ENCODE results near the gene HOXD11. TPM values are rescaled to one million over a fixed set of nuclear protein-coding genes. Genes with fewer than 3 reads are reported as not detected.
A peak's percentile ranks its signal among the peaks of the same experiment; 100 is the strongest.

HOXD11 gene
- total RNA-seq, 3 donors from 2014 or later, result 0.66 TPM; not detected in 2

GRCh38 chr2:176156301-176156806 is 49.3 kb downstream of the HOXD11 start:
- Histone ChIP-seq H3K36me3 (no peaks in the 10 kb centered on the region), H3K27ac (no peak overlapping the region), H3K4me3 (no peak overlapping the region), H3K9me3 (no peaks in the 10 kb centered on the region), H3K27me3 (peaks cover 4 to 83% of the 10 kb centered on the region in 2 donors), H3K4me1 (no peaks in the 10 kb centered on the region)
- intact Hi-C loops (cut with DNase I; ENCODE audit: low total_unique reads), result loop anchor here (10.0 kb wide), 1 partner anchor 388 kb away; no protein-coding TSS in a partner anchor
- no peak for DNase-seq (ENCODE audit: low spot score in 2 of 2)
- TF ChIP-seq POLR2AphosphoS5 (IDR thresholded peaks at IDR 0.05), result no peak
- TF ChIP-seq CTCF (IDR thresholded peaks at IDR 0.05), result no peak
- TF ChIP-seq POLR2A (IDR thresholded peaks at IDR 0.05), result no peak

- Histone ChIP-seq H3K4me1 (no peaks in the 10 kb centered on the region), H3K4me3 (peak within 1 kb of the TSS in 2 of 3 donors; percentile 41 to 47)
- intact Hi-C loops (cut with DNase I; ENCODE audit: low total_unique reads), result loop anchor here (10.0 kb wide), 1 partner anchor 388 kb away; no protein-coding TSS in a partner anchor
Measured at GRCh38 chr2:176156807-176157498, 49.9 kb downstream of the HOXD11 start, which contains the start of gene HOXD3. Gene HOXD3, plus strand, starts transcription at chr2:176157307. Its CDS starts 11,808 bp downstream, at chr2:176169115.

GRCh38 chr2:176157499-176158185 is 50.6 kb downstream of the HOXD11 start:
- Histone ChIP-seq H3K4me3 (peak overlapping the region in 2 of 3 donors; percentile 41 to 47), H3K9me3 (no peaks in the 10 kb centered on the region), H3K27me3 (peaks cover 0 to 82% of the 10 kb centered on the region in 2 donors), H3K4me1 (no peaks in the 10 kb centered on the region), H3K36me3 (no peaks in the 10 kb centered on the region), H3K27ac (no peak overlapping the region)
- no peak for TF ChIP-seq POLR2AphosphoS5 (IDR thresholded peaks at IDR 0.05)
- TF ChIP-seq POLR2A (IDR thresholded peaks at IDR 0.05), result no peak
- TF ChIP-seq CTCF (IDR thresholded peaks at IDR 0.05), result no peak
- intact Hi-C loops (cut with DNase I; ENCODE audit: low total_unique reads), result loop anchor here (10.0 kb wide), 1 partner anchor 387 kb away; no protein-coding TSS in a partner anchor
- DNase-seq (ENCODE audit: low spot score in 2 of 2), result no peak

More at GRCh38 chr2:176156807-176157498, 49.9 kb downstream of the HOXD11 start, which contains the start of gene HOXD3:
- Histone ChIP-seq H3K9me3 (no peaks in the 10 kb centered on the region), H3K27ac (no peak within 1 kb of the TSS), H3K27me3 (peaks cover 0 to 82% of the 10 kb centered on the region in 2 donors), H3K36me3 (no peaks in the 10 kb centered on the region)
- DNase-seq (ENCODE audit: low spot score in 2 of 2), result no peak
- TF ChIP-seq CTCF (IDR thresholded peaks at IDR 0.05) (no peak), POLR2A (IDR thresholded peaks at IDR 0.05) (no peak), POLR2AphosphoS5 (IDR thresholded peaks at IDR 0.05) (no peak)

- Histone ChIP-seq H3K9me3 (no peaks in the 10 kb centered on the region), H3K27me3 (peaks cover 0 to 82% of the 10 kb centered on the region in 2 donors), H3K4me1 (no peaks in the 10 kb centered on the region), H3K4me3 (no peak overlapping the region), H3K36me3 (no peaks in the 10 kb centered on the region), H3K27ac (no peak overlapping the region)
- no peak for DNase-seq (ENCODE audit: low spot score in 2 of 2)
- intact Hi-C loops (cut with DNase I; ENCODE audit: low total_unique reads), result loop anchor here (10.0 kb wide), 1 partner anchor 387 kb away; no protein-coding TSS in a partner anchor
- TF ChIP-seq POLR2A (IDR thresholded peaks at IDR 0.05) (no peak), CTCF (IDR thresholded peaks at IDR 0.05) (no peak), POLR2AphosphoS5 (IDR thresholded peaks at IDR 0.05) (no peak)
Measured at GRCh38 chr2:176158186-176158591, 51.1 kb downstream of the HOXD11 start.

Measured in breast epithelium (tissue), 4 donors.